IPS DF 6.9 (cell line): Measurements from ENCODE around the gene GPR82.
"Not testable (repeated sequence)": the region's sequence is repeated elsewhere in the genome, so short reads cannot be mapped to it uniquely, and the experiment has no call there.

Source experiments
- DNase-seq: peaks from one replicate; pipeline ENCODE4 v3.0.0-alpha.2; 2013; ENCODE audit warnings: low read depth, low spot score
- H3K27ac ChIP-seq: one replicate; pipeline ENCODE4 v1.5.1; 2013; ENCODE audit warnings: low read length, control low read depth
- H3K27me3 ChIP-seq: 2 replicates; pipeline ENCODE4 v1.6.1; 2013; ENCODE audit warnings: mild to moderate bottlenecking, low read length; ENCODE audit not compliant: control insufficient read depth, insufficient read depth
- H3K36me3 ChIP-seq: 2 replicates; pipeline ENCODE4 v1.6.1; 2013; ENCODE audit warnings: low read length; ENCODE audit not compliant: control insufficient read depth, insufficient read depth
- H3K4me1 ChIP-seq: 2 replicates; pipeline ENCODE4 v1.6.1; 2013; ENCODE audit warnings: low read length; ENCODE audit not compliant: control insufficient read depth, insufficient read depth
- H3K4me3 ChIP-seq: 2 replicates; pipeline ENCODE4 v1.5.1; 2013; ENCODE audit warnings: mild to moderate bottlenecking, low read length
- H3K9me3 ChIP-seq: 2 replicates; pipeline ENCODE4 v1.6.1; 2013; ENCODE audit warnings: low read length, inconsistent platforms; ENCODE audit not compliant: control insufficient read depth, insufficient read depth
- WGBS: extraction: QIAGEN DNeasy Blood & Tissue Kit; methylation state at CpG from one replicate; pipeline ENCODE4 v1.1.7; 2013; ENCODE audit warnings: mixed read lengths, missing lambda C conversion rate; ENCODE audit not compliant: insufficient read length, insufficient coverage; 5-methylcytosine and 5-hydroxymethylcytosine counted together

GPR82 gene

DNA sequence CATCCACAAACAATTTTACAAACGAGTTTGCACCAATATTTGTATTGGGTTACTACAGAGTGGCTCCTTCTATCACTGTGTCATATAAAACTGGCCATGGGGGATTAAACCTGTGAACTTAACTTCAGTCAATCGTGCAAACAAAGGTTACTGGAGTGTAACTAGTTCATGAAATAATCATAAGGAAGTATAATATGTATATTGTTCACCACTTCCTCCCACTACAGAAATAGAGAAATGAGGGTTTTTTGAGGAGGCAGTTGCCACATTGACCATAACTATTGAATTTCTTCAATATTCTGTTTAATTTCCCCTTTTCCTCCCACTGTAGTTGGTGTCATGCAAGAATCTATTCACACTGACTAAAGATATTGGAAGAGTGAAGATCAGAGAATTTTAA is at the start of gene GPR82:
Gene GPR82 (plus strand): TSS at position 356 of the 400 bp plus-strand sequence. CDS start 2,846 bp downstream, outside the sequence.
- Histone ChIP-seq H3K27me3 (no peaks in the 10 kb centered on the region), H3K4me3 (no peak within 1 kb of the TSS), H3K36me3 (no peaks in the 10 kb centered on the region), H3K27ac (no peak within 1 kb of the TSS), H3K9me3 (no peaks in the 10 kb centered on the region), H3K4me1 (peaks cover 1% of the 10 kb centered on the region; the same call in 1 of the 2 replicates)
- DNase-seq = no peak
- WGBS = no CpG with 5 or more reads among the region's 2 CpGs

DNA sequence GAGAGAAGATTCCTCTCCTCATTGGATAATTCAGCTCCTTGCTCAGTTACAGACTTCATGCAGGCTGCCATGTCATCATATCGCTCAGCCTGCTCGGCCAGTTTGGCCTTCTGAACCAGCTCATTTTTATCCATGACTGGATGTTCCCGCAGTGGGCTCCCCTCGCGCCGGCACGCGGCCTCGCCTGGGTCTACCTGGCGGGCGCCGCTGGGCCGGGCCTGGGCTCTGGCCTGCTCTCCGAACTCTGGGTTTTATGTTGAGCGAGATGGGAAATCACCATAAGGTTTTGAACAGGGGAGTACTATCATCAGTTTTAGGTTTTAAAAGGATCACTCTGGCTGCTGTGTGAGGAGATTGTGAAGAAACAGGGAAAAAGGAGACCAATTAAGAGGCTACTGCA is 47.6 kb upstream of the GPR82 start:
- DNase-seq, H3K27me3 ChIP-seq, H3K4me1 ChIP-seq, H3K27ac ChIP-seq, H3K36me3 ChIP-seq, H3K9me3 ChIP-seq, H3K4me3 ChIP-seq: not testable (repeated sequence)
- WGBS = no CpG with 5 or more reads among the region's 15 CpGs

DNA sequence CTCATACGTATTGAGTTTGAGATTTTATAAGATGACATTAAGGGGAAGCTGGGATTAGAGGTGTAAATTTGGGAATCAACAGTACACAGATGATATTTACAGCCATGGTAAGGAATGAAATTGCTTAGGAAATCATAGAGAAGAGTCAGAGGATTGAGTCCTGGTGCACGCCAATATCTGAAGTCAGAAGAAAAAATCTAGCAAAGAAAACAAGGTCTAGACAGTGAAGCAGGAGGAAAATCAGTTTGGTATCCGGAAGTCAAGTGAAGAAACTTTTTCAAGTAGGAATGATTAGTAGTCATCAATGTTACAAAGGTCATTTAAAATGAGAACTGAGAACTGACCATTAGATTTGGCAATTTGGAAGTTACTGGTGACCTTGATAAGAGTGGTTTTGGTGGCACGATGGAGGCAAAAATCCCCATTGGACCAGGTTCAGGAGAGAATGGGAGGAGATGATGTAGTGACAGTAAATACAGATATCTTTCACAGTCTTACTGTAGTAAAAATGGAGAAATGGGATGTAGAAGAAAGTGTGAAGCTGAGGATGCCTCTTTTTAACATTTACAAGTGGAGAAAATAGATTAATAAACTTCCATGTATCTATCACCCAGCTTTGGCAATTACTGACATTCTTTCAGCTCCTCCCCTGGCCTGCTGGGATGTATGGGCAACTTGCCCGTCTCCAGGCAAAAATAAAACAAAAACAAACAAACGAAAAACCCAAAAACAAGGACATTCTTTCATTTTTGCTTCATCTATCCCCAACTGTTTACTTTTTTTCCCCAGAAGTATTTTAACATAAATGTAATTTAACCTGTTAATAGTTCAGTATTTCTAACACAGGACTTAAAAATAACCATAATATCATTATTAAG is 46.6 kb upstream of the GPR82 start:
- no peak overlapping the region for H3K27ac ChIP-seq
- no peak for DNase-seq
- H3K4me3 ChIP-seq = no peak overlapping the region
- no peaks in the 10 kb centered on the region for H3K4me1 ChIP-seq
- no peaks in the 10 kb centered on the region for H3K27me3 ChIP-seq
- no peaks in the 10 kb centered on the region for H3K36me3 ChIP-seq
- WGBS = 100% methylated on average over 2 of the region's 6 CpGs
- no peaks in the 10 kb centered on the region for H3K9me3 ChIP-seq

DNA sequence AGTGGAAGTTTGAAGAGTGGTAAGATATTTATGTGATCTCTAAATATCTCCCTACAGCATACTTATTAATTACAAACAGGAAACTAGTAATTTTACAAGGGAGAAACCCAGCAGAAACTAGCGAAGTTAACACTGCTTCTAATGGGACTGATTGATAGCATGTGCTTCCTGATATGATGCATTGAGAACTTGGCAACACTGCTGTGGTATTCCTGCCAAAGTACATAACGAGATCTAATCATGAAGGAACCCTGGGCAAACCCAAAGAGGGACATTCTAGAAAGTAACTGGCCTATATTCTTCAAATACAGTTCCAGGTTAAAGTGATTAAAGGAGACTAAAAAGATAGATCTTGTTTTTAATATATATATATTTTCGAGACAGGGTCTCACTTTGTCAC is 39.8 kb upstream of the GPR82 start:
- H3K9me3 ChIP-seq = no peaks in the 10 kb centered on the region
- no peak for DNase-seq
- no peaks in the 10 kb centered on the region for H3K4me1 ChIP-seq
- H3K4me3 ChIP-seq = no peak overlapping the region
- no CpG with 5 or more reads among the region's 3 CpGs for WGBS
- H3K27ac ChIP-seq = no peak overlapping the region
- H3K36me3 ChIP-seq = no peaks in the 10 kb centered on the region
- H3K27me3 ChIP-seq = no peaks in the 10 kb centered on the region

GRCh38 chrX:41684940-41685339 is 39.0 kb upstream of the GPR82 start:
- H3K9me3 ChIP-seq = no peaks in the 10 kb centered on the region
- no peaks in the 10 kb centered on the region for H3K27me3 ChIP-seq
- no peaks in the 10 kb centered on the region for H3K36me3 ChIP-seq
- DNase-seq = no peak
- no peak overlapping the region for H3K27ac ChIP-seq
- H3K4me1 ChIP-seq = no peaks in the 10 kb centered on the region
- WGBS = 100% methylated on average over 1 of the region's 2 CpGs
- H3K4me3 ChIP-seq = no peak overlapping the region

- Histone ChIP-seq H3K27ac (no peak overlapping the region), H3K9me3 (no peaks in the 10 kb centered on the region), H3K36me3 (no peaks in the 10 kb centered on the region), H3K27me3 (no peaks in the 10 kb centered on the region), H3K4me3 (no peak overlapping the region), H3K4me1 (no peaks in the 10 kb centered on the region)
- no CpG with 5 or more reads among the region's 4 CpGs for WGBS
- DNase-seq = no peak
Measured at GRCh38 chrX:41686788-41687187, 37.2 kb upstream of the GPR82 start.

GRCh38 chrX:41688156-41688555 is 35.8 kb upstream of the GPR82 start:
- no peaks in the 10 kb centered on the region for H3K27me3 ChIP-seq
- H3K36me3 ChIP-seq = no peaks in the 10 kb centered on the region
- no peaks in the 10 kb centered on the region for H3K9me3 ChIP-seq
- no CpG with 5 or more reads among the region's 2 CpGs for WGBS
- H3K27ac ChIP-seq = no peak overlapping the region
- DNase-seq = no peak
- no peak overlapping the region for H3K4me3 ChIP-seq
- H3K4me1 ChIP-seq = no peaks in the 10 kb centered on the region

- H3K36me3 ChIP-seq = no peaks in the 10 kb centered on the region
- no peak within 1 kb of the TSS for H3K4me3 ChIP-seq
- no CpG with 5 or more reads among the region's 8 CpGs for WGBS
- H3K27ac ChIP-seq = no peak within 1 kb of the TSS
- DNase-seq = no peak
- H3K9me3 ChIP-seq = no peaks in the 10 kb centered on the region
- no peaks in the 10 kb centered on the region for H3K4me1 ChIP-seq
- H3K27me3 ChIP-seq = no peaks in the 10 kb centered on the region
Measured at GRCh38 chrX:41688835-41689234, 35.1 kb upstream of the GPR82 start, which contains the start of gene GPR34. TSS of gene GPR34 (plus strand) at chrX:41688973. CDS start at chrX:41695634, 6,661 bp downstream.

GRCh38 chrX:41689711-41690110 is 34.3 kb upstream of the GPR82 start:
- WGBS = no CpG with 5 or more reads among the region's 3 CpGs
- H3K36me3 ChIP-seq = no peaks in the 10 kb centered on the region
- no peaks in the 10 kb centered on the region for H3K4me1 ChIP-seq
- no peaks in the 10 kb centered on the region for H3K27me3 ChIP-seq
- H3K9me3 ChIP-seq = no peaks in the 10 kb centered on the region
- H3K4me3 ChIP-seq = no peak overlapping the region
- no peak overlapping the region for H3K27ac ChIP-seq
- DNase-seq = no peak

GRCh38 chrX:41692162-41692749 is 31.7 kb upstream of the GPR82 start:
- no CpG with 5 or more reads among the region's 1 CpG for WGBS
- no peak for DNase-seq
- no peaks in the 10 kb centered on the region for H3K9me3 ChIP-seq
- no peaks in the 10 kb centered on the region for H3K4me1 ChIP-seq
- H3K36me3 ChIP-seq = no peaks in the 10 kb centered on the region
- H3K27me3 ChIP-seq = no peaks in the 10 kb centered on the region
- H3K4me3 ChIP-seq = no peak overlapping the region
- H3K27ac ChIP-seq = no peak overlapping the region
